HL-60 (cell line): ENCODE data around the gene LBX2.

ENCODE experiments used
- DNase-seq, 2 experiments: peaks; one replicate each; pipeline ENCODE4 v3.0.0-alpha.2; 2010 to 2020; ENCODE audit warnings: low read depth in 1 of 2, low spot score in 1 of 2
- H3K27ac ChIP-seq: fragments of 250-450 bp; sonication (Bioruptor Pico); replicated peaks from 2 replicates; pipeline ENCODE4 v1.5.1; 2020; ENCODE audit warnings: mild to moderate bottlenecking, moderate library complexity
- H3K27me3 ChIP-seq: fragments of 250-450 bp; sonication (Bioruptor Pico); 2 replicates; pipeline ENCODE4 v1.5.1; 2021; ENCODE audit warnings: mild to moderate bottlenecking, moderate library complexity; ENCODE audit not compliant: insufficient read depth, poor library complexity, severe bottlenecking
- H3K4me3 ChIP-seq: replicated peaks from 2 replicates; pipeline ENCODE4 v1.5.1; 2011; ENCODE audit warnings: mild to moderate bottlenecking, control low read depth, low read length; ENCODE audit not compliant: insufficient read depth
- CTCF ChIP-seq: IDR thresholded peaks from one replicate; pipeline ENCODE4 v1.5.1; 2011; ENCODE audit warnings: low read length, control low read depth, inconsistent platforms; ENCODE audit not compliant: insufficient read depth
- GABPA ChIP-seq: IDR thresholded peaks from 2 replicates; pipeline ENCODE4 v1.6.1; 2012; ENCODE audit warnings: low read depth
- POLR2AphosphoS5 ChIP-seq: IDR thresholded peaks from 2 replicates; pipeline ENCODE4 v1.6.1; 2012; ENCODE audit warnings: low read depth
- REST ChIP-seq: IDR thresholded peaks from 2 replicates; pipeline ENCODE4 v1.6.1; 2012; ENCODE audit warnings: low read depth; ENCODE audit not compliant: insufficient replicate concordance
- SPI1 ChIP-seq: IDR thresholded peaks from 2 replicates; pipeline ENCODE4 v1.6.1; 2012; ENCODE audit warnings: low read depth, mild to moderate bottlenecking, borderline replicate concordance

The LBX2 gene

DNA sequence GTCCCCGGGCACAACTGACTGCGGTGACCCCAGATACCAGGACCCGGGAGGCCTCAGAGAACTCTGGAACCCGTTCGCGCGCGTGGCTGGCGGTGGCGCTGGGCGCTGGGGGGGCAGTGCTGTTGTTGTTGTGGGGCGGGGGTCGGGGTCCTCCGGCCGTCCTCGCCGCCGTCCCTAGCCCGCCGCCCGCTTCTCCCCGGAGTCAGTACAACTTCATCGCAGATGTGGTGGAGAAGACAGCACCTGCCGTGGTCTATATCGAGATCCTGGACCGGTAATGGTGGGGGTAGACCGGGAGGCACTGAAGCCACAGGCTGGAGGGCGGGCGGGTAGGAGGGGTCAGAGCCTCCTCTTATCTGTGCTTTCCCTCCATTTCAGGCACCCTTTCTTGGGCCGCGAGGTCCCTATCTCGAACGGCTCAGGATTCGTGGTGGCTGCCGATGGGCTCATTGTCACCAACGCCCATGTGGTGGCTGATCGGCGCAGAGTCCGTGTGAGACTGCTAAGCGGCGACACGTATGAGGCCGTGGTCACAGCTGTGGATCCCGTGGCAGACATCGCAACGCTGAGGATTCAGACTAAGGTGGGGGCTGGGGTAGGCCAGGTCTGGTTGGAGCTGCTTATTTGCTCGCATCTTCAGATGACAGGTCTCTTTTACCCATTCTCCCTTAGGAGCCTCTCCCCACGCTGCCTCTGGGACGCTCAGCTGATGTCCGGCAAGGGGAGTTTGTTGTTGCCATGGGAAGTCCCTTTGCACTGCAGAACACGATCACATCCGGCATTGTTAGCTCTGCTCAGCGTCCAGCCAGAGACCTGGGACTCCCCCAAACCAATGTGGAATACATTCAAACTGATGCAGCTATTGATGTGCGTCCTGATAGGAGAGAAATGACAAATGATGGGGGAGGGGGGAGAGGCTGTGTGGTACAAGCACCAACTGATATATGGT, 31.1 kb upstream of the LBX2 start:
- Histone ChIP-seq H3K27me3 (no peaks in the 10 kb centered on the region), H3K4me3 (peak overlapping the region; percentile 96), H3K27ac (peak overlapping the region; percentile 93)
- TF ChIP-seq SPI1 (no peak), CTCF (no peak), REST (no peak), POLR2AphosphoS5 (0 out of 2 replicates have a peak, but pooled peaks have one; percentile 22), GABPA (no peak)
- DNase-seq, result peak in 1 of 2 experiments; percentile 52

DNA sequence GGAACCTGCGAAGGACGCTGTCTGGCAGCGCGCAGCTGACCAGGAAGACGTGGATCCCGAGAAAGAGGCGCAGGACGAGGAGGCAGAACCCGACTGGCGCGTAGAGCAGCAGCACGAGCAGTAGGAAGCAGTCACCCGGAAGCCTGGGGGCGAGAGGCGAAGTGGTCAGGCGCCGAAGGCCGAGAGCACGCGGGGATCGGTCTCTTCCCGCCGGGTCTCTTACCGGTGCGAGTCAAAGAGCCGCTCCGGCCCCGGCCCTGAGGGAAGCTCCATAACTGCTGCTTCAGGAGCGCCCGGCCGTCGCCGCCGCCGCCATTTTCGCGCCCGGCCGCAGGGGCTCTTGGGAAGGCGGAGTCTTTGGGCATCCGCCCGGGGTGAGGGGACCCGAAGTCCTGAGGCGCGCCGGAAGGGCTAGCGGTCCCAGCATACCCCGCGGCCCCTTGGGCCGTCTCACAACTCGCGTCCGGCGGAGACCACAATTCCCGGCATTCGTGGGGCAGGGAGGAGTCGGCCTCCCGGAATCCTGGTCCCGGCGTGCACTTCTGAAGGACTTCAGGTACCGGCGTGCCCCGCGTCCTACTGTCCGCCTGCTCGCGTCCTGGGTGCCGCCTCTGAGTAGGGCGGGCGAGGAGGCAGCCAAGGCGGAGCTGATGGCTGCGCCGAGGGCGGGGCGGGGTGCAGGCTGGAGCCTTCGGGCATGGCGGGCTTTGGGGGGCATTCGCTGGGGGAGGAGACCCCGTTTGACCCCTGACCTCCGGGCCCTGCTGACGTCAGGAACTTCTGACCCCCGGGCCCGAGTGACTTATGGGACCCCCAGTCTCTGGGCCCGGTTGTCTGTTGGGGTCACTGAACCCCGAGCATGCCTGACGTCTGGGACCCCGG, 30.2 kb upstream of the LBX2 start, which contains the start of the genes AUP1 and HTRA2:
Gene AUP1 (minus strand): TSS at position 350 of the 882 bp plus-strand sequence. CDS start 77 bp downstream, at position 273.
Gene HTRA2 (plus strand): TSS at position 577 of the 882 bp plus-strand sequence. CDS start 74 bp downstream, at position 651.
- Histone ChIP-seq H3K4me3 (peak within 1 kb of the TSS; percentile 96), H3K27ac (peak within 1 kb of the TSS; percentile 93), H3K27me3 (no peaks in the 10 kb centered on the region)
- peak; percentile 94 to 99 for DNase-seq
- TF ChIP-seq CTCF, result no peak
- peak; percentile 67 for TF ChIP-seq REST
- peak; percentile 93 for TF ChIP-seq POLR2AphosphoS5
- peak; percentile 87 for TF ChIP-seq GABPA

DNA sequence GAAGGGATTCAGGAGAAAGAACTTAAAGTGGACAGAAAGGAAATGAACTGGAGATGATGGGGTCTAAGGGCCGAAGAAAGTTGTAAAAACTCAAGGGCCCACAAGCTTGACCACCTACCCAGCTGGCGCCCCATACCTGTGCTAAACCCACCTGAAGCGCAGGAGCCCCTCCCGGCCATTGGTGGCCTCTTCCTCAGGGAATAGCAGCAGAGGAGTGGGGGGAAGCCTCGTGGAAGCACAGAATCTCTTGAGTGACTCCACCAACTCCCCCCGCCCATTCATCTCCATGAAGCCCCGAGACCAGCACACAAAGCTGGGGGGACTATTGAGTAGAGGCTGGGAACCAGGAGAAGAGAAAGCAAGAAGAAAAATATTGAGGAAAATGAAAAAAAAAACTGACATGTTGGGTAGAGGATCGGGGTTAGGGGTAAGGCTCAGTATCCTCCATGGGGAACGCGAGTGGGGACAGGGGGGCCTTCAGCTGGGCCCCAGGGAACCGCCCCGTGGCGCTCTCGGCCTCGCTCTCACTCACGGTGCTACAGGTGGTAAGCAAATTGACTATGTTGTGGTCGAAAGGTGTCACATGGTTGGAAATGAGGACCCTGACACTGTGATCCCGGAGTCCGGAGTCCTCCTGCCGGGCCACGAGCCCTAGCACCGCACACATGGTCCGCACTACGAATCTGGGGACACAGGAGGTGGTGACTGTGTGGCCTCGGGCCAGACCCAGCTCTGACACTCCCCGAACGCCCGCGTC, 29.4 kb upstream of the LBX2 start:
- DNase-seq, result no peak
- Histone ChIP-seq H3K27me3 (no peaks in the 10 kb centered on the region), H3K4me3 (peak overlapping the region; percentile 96), H3K27ac (peak overlapping the region; percentile 93)
- TF ChIP-seq CTCF (no peak), POLR2AphosphoS5 (no peak), SPI1 (no peak), GABPA (no peak), REST (no peak)
